PFSK-1 (cell line): ENCODE data around the gene ZNF618.

ENCODE experiments used
- FOXP2 ChIP-seq: optimal IDR thresholded peaks from 2 replicates; pipeline ENCODE3; 2011; ENCODE audit warnings: borderline replicate concordance, control low read depth, inconsistent platforms; ENCODE audit not compliant: insufficient read depth; ENCODE audit errors: extremely low read length, extremely low read depth
- POLR2AphosphoS5 ChIP-seq: IDR thresholded peaks from 2 replicates; pipeline ENCODE4 v1.6.1; 2012; ENCODE audit warnings: low read depth, mild to moderate bottlenecking, control low read depth, low read length, moderate library complexity
- SIN3A ChIP-seq: IDR thresholded peaks from 2 replicates; pipeline ENCODE4 v1.6.1; 2012; ENCODE audit warnings: mild to moderate bottlenecking, low read length, moderate library complexity, borderline replicate concordance; ENCODE audit not compliant: insufficient read depth
- TAF1 ChIP-seq: IDR thresholded peaks from 2 replicates; pipeline ENCODE4 v1.6.1; 2012; ENCODE audit warnings: low read length, control low read depth, borderline replicate concordance; ENCODE audit not compliant: insufficient read depth
- TF ChIP-seq, protein P1 (sequence below), 2 experiments: IDR thresholded peaks; 2 replicates each; pipeline versions ENCODE4 v1.6.1 to v1.8.0; 2011 to 2012; ENCODE audit warnings: low read depth in 2 of 2, low read length in 2 of 2, control low read depth in 1 of 2, inconsistent platforms in 1 of 2, mild to moderate bottlenecking in 1 of 2, moderate library complexity in 1 of 2; ENCODE audit not compliant: insufficient read depth in 1 of 2

DNA sequence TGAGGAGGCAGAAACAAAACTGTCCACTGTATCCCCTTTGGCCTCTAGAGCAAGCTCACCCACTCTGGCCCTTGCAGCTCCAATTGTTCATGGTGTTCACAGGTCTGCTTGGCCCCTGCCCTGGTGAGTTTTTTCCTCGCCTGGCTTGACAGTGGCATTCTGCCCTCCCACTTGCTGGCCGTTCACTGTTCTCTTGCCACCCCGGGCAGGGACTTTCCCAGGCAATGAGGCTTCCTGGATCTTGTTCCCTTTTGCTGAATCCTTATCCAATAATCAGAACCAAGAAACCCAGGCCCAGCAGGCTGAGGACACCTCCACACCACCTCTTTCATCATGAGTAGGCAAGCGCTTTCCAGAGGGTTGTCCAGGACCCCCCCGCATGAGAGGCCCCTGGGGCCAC is 31.2 kb downstream of the ZNF618 start:
- TF ChIP-seq POLR2AphosphoS5 (no peak), TAF1 (no peak), SIN3A (no peak), FOXP2 (no peak)
- TF ChIP-seq, protein P1, sequence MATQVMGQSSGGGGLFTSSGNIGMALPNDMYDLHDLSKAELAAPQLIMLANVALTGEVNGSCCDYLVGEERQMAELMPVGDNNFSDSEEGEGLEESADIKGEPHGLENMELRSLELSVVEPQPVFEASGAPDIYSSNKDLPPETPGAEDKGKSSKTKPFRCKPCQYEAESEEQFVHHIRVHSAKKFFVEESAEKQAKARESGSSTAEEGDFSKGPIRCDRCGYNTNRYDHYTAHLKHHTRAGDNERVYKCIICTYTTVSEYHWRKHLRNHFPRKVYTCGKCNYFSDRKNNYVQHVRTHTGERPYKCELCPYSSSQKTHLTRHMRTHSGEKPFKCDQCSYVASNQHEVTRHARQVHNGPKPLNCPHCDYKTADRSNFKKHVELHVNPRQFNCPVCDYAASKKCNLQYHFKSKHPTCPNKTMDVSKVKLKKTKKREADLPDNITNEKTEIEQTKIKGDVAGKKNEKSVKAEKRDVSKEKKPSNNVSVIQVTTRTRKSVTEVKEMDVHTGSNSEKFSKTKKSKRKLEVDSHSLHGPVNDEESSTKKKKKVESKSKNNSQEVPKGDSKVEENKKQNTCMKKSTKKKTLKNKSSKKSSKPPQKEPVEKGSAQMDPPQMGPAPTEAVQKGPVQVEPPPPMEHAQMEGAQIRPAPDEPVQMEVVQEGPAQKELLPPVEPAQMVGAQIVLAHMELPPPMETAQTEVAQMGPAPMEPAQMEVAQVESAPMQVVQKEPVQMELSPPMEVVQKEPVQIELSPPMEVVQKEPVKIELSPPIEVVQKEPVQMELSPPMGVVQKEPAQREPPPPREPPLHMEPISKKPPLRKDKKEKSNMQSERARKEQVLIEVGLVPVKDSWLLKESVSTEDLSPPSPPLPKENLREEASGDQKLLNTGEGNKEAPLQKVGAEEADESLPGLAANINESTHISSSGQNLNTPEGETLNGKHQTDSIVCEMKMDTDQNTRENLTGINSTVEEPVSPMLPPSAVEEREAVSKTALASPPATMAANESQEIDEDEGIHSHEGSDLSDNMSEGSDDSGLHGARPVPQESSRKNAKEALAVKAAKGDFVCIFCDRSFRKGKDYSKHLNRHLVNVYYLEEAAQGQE (IDR thresholded peaks at IDR 0.05; ENCODE audit: insufficient read depth in 1 of 2, low read depth in 2 of 2, low read length in 2 of 2): no peak
